Skin epidermis (tissue), 12 donors: ENCODE measurements around the gene WNK4.

Experiments
- H3K27ac ChIP-seq, 21 experiments: fragments of 200-600 bp; sonication (generic) in 11 of 21; one replicate each; pipeline ENCODE4 v1.5.0; 2020; ENCODE audit warnings: mild to moderate bottlenecking in 3 of 21, inconsistent platforms in 2 of 21, moderate library complexity in 2 of 21
- H3K4me3 ChIP-seq, 7 experiments: fragments of 200-600 bp; sonication (generic) in 2 of 7; one replicate each; pipeline ENCODE4 v1.5.0; 2020; ENCODE audit warnings: inconsistent platforms in 2 of 7, mild to moderate bottlenecking in 2 of 7, moderate library complexity in 1 of 7

Gene WNK4

DNA sequence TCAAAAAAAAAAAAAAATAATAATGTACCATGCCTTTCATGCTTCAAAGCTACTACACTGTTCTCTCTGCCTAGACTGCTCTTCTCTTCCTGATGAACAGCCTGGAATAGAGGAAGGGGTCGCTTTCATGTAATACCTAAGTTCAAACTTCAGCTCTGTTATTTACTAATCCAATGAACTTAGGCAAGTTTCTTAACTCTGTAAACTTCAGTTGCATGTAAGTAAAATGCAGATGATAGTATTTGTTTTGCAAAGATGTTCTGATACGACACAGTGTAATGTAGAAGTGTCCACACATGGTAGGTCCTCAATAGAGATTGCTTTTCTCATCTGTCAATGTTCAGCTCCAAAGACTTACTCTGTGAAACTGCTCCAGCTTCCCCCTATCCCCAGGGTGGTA lies 11.5 kb downstream of the WNK4 start:
- no peak overlapping the region for H3K27ac ChIP-seq

DNA sequence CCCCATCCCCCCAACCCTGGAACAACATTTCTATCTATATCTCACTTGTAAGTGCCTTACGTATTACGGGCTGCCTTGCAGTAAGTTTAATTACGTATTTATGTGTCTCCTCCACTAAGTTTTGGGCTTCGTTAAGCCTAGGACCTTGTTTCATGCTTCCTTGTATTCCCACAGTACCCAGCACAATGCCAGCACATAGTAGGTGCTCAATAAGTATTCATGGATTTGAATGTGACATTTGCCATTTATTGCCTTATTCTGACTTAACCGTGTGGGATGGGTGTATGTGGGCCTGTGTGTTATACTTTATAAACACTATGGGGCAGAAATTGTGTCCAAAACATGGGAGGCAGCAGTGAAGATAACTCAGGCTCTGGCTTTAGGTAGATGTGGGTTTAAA lies 12.1 kb downstream of the WNK4 start:
- H3K27ac ChIP-seq, result no peak overlapping the region
- no peak overlapping the region for H3K4me3 ChIP-seq

More for the DNA sequence above, 11.5 kb downstream of the WNK4 start:
- no peak overlapping the region for H3K4me3 ChIP-seq

DNA sequence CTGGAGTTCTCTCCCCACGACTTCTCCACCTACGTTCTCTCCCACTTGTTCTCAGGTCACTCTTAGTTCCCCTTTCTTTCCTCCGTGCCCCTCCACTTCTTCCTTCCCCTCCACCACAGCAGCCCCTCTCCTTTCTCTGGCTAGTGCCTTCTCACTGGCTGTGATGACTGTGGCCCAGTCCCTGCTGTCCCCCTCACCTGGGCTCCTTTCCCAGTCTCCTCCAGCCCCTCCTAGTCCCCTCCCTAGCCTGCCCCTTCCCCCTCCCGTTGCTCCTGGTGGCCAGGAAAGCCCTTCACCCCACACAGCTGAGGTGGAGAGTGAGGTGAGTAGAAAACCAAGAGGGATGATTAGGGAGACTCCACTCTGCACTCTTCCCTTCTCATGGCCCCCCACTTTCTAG lies 14.7 kb downstream of the WNK4 start:
- Histone ChIP-seq H3K4me3 (no peak overlapping the region), H3K27ac (no peak overlapping the region)

GRCh38 chr17:42795465-42795864 lies 15.1 kb downstream of the WNK4 start:
- Histone ChIP-seq H3K27ac (no peak overlapping the region), H3K4me3 (no peak overlapping the region)

DNA sequence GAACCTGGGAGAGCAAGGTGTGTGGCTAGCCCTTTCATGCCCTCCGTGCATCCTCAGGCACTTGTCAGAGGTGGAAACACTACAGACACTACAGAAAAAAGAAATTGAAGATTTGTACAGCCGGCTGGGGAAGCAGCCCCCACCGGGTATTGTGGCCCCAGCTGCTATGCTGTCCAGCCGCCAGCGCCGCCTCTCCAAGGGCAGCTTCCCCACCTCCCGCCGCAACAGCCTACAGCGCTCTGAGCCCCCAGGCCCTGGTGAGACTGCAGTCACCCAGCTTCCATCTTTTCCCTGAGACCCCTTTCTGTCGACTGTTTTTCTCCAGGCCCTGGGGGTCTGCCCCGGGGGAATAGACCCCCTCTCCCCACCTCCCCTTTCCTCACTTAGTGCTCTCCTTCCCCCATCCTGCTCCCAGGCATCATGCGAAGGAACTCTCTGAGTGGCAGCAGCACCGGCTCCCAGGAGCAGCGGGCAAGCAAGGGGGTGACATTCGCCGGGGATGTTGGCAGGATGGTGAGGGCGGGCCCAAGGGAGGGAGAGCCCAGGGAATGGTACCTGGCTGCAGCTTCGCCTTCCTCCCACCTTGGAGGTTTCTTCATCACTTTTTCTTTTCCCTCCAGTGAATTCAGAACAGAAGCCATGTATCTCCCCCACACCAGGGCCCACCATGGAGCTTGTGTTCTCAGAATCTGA lies 15.8 kb downstream of the WNK4 start:
- H3K4me3 ChIP-seq, result no peak overlapping the region
- H3K27ac ChIP-seq, result no peak overlapping the region

GRCh38 chr17:42797067-42798007 lies 16.9 kb downstream of the WNK4 start:
- H3K4me3 ChIP-seq, result peak overlapping the region; percentile 69 to 93 (median 79)
- peak overlapping the region in 9 of 21 experiments; percentile 65 to 85 (median 79) for H3K27ac ChIP-seq

DNA sequence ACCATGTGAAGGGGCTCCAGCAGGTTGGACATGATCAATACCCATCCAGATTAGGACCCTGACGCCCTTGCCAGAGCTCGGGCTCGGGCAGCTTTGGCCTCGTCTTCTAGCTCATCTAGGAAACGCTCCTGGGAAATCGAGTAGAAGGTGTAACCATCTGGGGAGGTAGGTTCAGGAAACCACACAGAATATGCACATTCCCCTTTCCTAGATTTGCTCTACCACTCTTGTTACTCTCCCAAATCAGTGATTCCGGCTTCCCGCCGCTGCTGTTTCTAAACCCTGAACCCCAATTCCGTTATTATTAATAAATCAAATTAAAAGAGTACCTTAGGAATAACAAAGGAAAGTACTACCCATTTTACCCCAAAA lies 17.6 kb downstream of the WNK4 start:
- H3K4me3 ChIP-seq, result peak overlapping the region; percentile 69 to 93 (median 79)
- peak overlapping the region; percentile 35 to 86 (median 79) for H3K27ac ChIP-seq

DNA sequence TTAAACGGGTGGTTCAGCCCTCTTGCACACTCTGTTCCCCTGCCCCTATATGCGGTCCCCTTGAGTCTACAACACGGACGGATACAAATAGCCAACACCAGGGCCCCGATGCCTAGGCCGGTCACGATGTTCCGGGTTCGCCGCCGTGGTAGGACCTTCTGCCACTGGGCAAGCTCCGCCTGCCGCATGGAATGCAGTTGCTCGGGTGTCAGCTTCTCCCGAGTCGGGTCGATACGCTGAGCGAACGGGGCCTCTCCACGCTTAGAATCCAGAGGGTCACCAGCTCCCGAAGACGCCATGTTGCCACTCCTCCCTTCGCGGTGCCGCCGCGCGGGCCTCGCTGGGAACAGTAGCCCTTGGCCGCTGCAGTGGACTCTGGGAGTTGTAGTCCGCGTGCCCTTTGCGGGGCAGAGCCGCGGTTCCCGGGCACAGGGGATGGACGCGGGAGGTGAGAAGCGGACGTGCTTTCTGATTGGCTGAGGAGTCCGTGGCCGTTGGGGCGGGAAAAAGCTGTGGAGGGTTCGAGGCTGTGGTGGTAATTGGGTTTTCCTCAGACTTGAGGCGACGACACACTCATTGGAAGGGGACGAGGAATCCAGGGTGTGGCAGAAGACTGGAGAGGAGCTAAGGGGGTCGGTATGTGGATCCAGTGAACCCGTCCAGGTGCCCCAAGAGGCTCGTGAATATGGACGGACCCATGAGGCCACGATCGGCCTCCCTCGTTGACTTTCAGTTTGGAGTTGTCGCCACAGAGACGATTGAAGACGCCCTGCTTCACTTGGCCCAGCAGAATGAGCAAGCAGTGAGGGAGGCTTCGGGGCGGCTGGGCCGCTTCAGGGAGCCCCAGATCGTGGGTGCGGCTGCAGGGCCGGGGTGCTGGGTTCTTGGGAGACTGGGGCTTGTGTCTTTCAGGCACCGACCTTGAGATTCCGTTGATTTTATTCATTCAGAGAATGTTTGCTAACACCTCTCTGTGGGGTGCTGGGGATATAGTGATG lies 18.3 kb downstream of the WNK4 start, which contains the start of the genes CNTD1 and COA3:
Gene CNTD1 (plus strand): TSS at position 479 of the 998 bp plus-strand sequence. CDS start 207 bp downstream, at position 686.
Gene COA3 (minus strand): TSS at position 322 of the 998 bp plus-strand sequence. CDS start 23 bp downstream, at position 299.
- Histone ChIP-seq H3K27ac (peak within 1 kb of the TSS; percentile 35 to 86 (median 79)), H3K4me3 (peak within 1 kb of the TSS; percentile 69 to 93 (median 79))

- Histone ChIP-seq H3K4me3 (no peak overlapping the region), H3K27ac (no peak overlapping the region)
These were observed 22.9 kb downstream of the WNK4 start for GRCh38 chr17:42803074-42803883.

- no peak overlapping the region for H3K27ac ChIP-seq
- no peak overlapping the region for H3K4me3 ChIP-seq
These were observed 24.5 kb downstream of the WNK4 start for GRCh38 chr17:42804918-42805367.

DNA sequence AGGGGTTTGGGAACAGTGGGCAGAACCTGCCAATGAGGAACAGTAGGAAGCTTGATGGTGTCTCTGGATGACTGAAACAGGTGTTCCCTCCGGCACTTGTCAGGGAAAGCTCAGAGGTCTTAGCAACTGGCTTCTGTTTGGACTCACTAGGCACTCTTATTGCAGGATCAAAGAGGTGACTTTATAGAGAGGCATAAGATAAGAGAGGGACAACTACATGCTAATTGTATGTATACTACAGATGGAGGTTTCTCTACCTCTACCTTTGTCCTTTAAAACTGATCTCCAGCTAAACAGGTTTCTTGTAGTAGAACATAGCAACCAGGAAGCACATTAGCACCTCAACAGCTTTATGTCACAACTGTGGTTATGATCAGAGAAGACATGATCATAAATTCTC lies 25.8 kb downstream of the WNK4 start:
- no peak overlapping the region for H3K27ac ChIP-seq
- no peak overlapping the region for H3K4me3 ChIP-seq

GRCh38 chr17:42809250-42809649 lies 28.8 kb downstream of the WNK4 start:
- Histone ChIP-seq H3K4me3 (no peak overlapping the region), H3K27ac (peak overlapping the region in 1 of 21 experiments; percentile 32)

GRCh38 chr17:42814633-42815399 lies 34.4 kb downstream of the WNK4 start:
- no peak overlapping the region for H3K4me3 ChIP-seq
- H3K27ac ChIP-seq, result no peak overlapping the region

DNA sequence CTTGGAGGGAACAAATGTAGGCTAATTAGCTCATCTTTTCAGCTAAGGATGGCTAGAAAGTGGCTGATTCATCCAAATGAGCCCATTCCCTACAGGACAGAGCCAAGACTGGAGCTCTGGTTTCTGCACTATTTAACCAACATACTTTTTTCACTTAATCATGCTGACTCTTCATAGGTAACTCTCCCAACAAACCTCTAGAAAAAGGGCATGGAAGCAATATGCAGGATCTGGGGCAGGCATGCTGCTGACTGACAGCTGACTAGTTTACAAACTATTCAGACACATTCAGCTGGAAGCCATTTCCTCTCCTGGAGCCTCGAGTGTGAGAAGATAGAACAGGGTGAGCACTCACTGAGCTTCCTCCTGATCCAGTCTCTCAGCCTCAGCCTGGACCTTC lies 37.5 kb downstream of the WNK4 start:
- Histone ChIP-seq H3K27ac (no peak overlapping the region), H3K4me3 (no peak overlapping the region)

- H3K27ac ChIP-seq, result no peak overlapping the region
- H3K4me3 ChIP-seq, result no peak overlapping the region
These were observed 38.0 kb downstream of the WNK4 start for GRCh38 chr17:42818379-42818778.

GRCh38 chr17:42819939-42820535 lies 39.6 kb downstream of the WNK4 start:
- no peak overlapping the region for H3K4me3 ChIP-seq
- H3K27ac ChIP-seq, result no peak overlapping the region

DNA sequence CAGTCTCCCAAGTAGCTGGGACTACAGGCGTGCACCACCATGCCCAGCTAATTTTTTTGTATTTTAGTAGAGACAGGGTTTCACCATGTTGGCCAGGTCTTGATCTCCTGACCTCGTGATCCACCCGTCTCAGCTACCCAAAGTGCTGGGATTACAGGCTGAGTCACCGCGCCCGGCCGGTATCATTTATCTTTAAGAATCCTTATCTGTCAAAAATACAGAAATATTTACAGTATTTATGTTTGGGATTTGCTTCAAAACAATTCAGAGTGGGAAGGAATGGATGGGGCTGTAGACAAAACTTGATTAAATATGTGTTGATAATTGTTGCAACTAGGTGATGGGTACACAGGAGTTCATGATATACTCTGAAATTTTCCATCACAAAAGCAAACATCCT lies 40.8 kb downstream of the WNK4 start:
- no peak overlapping the region for H3K27ac ChIP-seq

More for the DNA sequence above, 40.8 kb downstream of the WNK4 start:
- no peak overlapping the region for H3K4me3 ChIP-seq
